Right lobe of liver (tissue), 4 donors: Measurements from ENCODE around the gene SULF2.

ENCODE experiments used
- POLR2A ChIP-seq: fragments of 450-650 bp; IDR thresholded peaks from one replicate; pipeline ENCODE4 v1.6.1; 2017; ENCODE audit warnings: antibody characterized with exemption, mild to moderate bottlenecking
- TF ChIP-seq, protein P1 (sequence below), 4 donors: fragments of 200-600 bp in 3 of 4; fragments of 450-650 bp in 1 of 4; IDR thresholded peaks; one replicate each; pipeline versions ENCODE4 v1.5.1 to v1.8.0; 2016 to 2022; ENCODE audit warnings: antibody characterized with exemption in 4 of 4, mild to moderate bottlenecking in 2 of 4
- donor health status: DM: no; HTN: no; CAD: no.
- donor health status: DM: no; HTN: no; CAD: no.
- donor health status: DM: no; HTN: yes; CAD: no.

GRCh38 chr20:47642624-47643023 lies 142.7 kb downstream of the SULF2 start:
- TF ChIP-seq, protein P1, sequence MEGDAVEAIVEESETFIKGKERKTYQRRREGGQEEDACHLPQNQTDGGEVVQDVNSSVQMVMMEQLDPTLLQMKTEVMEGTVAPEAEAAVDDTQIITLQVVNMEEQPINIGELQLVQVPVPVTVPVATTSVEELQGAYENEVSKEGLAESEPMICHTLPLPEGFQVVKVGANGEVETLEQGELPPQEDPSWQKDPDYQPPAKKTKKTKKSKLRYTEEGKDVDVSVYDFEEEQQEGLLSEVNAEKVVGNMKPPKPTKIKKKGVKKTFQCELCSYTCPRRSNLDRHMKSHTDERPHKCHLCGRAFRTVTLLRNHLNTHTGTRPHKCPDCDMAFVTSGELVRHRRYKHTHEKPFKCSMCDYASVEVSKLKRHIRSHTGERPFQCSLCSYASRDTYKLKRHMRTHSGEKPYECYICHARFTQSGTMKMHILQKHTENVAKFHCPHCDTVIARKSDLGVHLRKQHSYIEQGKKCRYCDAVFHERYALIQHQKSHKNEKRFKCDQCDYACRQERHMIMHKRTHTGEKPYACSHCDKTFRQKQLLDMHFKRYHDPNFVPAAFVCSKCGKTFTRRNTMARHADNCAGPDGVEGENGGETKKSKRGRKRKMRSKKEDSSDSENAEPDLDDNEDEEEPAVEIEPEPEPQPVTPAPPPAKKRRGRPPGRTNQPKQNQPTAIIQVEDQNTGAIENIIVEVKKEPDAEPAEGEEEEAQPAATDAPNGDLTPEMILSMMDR (IDR thresholded peaks at IDR 0.05): no peak
- TF ChIP-seq POLR2A: no peak
